HG03354 (cell line): ENCODE measurements around the gene SLC22A4.

Source experiments
- ATAC-seq: cut with Tn5 transposase; IDR thresholded peaks from one replicate; pipeline ENCODE4 v1.9.1; 2021; ENCODE audit warnings: mild to moderate bottlenecking; ENCODE audit not compliant: unreplicated experiment, poor library complexity, severe bottlenecking

Gene SLC22A4

DNA sequence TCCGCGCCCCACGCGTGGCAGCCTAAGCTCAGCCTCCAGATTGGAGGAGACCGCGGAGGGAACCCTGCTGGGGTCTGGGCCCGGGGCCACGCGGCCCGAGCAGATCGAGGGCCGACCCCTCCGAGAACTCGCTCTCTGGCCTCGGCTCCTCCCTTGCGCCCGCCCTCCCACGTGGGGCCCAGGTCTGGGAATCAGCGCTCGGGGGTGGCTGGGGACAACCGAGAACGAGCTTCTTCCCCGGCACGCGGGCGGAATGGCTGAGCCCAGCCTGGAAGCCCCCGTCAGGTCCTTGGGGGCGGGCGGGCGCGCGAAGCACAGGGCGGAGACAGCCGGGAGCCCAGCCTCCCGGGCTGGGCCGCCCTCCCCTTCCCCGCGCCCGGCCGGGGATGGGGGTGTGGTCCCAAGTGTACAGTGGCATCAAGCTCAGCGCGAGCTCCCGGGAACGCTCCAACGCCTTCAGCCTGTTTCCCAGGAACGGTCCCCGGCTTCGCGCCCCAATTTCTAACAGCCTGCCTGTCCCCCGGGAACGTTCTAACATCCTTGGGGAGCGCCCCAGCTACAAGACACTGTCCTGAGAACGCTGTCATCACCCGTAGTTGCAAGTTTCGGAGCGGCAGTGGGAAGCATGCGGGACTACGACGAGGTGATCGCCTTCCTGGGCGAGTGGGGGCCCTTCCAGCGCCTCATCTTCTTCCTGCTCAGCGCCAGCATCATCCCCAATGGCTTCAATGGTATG is at the start of gene SLC22A4:
TSS of gene SLC22A4 (plus strand) at position 403 of the 736 bp plus-strand sequence. CDS start at position 626, 223 bp downstream.
- peak; percentile 79 for ATAC-seq

DNA sequence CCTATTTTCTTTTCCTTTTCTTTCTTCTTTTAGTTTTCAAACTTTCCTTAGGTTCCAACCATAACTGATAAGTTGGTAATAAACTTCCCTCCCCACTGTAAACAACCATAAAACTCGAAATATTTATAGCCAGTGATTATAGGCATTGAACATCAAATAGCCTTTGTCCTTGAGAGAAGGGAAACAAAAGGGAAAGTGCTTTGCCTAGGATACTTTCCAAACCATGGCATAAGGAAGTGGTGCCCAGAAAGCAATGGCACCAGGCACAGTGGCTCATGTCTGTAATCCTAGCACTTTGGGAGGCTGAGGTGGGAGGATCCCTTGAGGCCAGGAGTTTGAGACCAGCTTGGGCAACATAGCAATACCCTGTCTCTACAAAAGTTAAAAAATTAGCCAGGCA is 48.6 kb upstream of the SLC22A4 start:
- no peak for ATAC-seq

DNA sequence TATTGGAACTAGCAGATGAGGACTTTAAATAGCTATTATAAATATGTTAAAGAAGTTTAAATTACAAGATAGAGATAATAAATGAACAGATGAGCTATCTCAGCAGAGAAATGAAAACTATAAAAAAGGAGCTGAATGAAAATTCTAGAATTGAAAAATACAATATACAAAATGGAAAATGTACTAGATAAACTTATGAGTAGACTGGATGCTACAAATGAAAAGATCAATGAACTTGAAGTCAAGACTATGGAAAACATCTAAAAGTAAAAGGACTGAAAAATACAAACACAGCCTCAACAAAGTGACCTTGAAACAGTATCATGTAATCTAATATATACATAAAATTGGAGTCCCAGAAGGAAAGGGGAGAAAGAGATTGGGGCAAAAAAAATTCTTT is 47.4 kb upstream of the SLC22A4 start:
- no peak for ATAC-seq

DNA sequence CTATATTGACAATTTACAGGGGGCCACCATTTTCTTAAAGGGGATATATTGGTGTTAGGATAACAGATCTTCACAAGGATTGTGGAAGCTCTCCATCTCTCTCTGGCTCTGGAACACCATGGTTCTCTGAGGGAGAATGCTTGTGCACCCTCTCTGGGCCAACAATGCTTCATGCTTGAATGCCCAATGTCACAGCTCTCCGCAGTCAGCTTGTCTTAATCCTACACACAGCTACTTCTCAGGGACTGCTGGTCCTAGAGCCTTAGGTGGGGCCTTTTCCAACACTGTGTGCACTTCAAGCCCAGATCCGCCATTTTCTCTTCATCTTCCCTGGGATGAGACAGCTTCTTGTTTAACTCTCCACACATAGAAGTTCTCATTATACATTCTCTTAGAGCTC is 43.6 kb upstream of the SLC22A4 start:
- ATAC-seq, result no peak

DNA sequence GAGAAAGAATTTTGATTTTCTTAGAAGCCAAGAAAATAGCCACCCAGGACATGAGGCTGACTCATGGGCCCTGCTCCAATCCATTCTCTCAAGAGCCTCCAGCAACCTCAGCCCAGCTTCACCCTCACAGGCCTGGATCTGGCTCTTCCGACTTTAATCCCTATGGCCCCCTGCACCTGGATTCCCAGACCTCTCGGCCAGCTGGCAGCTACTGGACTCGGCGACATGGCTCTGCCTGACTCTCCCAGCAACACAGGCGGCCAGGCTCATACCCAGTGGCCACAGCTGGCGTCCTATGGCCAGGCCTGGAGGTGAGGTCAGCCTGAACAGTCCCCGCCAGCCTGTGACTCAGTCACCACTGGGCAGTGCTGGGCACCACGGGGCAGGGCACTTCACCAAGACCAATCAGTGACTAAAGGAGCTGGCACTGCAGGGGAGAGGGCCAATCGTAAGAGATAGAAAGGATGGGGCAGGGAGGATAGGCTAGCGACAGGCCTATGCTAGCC is 42.9 kb upstream of the SLC22A4 start:
- no peak for ATAC-seq

DNA sequence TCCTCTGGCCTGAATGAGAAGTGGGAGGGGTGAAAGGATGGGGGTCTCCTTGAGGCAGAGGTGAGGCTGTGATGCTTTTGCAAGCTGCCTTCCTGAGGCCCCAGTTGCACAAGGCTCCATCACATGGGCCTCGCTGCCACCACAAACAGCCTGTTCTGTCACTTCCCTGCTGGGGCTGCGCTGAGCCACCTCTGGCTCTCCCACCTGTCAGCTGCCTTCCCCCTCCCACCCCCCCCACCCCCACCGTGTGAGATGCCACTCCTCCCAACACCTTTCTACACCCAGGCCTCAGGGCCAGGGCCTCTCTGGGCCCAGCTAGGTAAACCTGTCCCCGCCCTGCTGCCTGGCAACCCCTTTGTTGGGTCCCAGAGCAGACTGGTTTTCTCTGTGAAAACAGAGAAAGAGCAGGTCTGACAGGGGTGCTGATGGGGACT is 41.2 kb upstream of the SLC22A4 start:
- no peak for ATAC-seq

DNA sequence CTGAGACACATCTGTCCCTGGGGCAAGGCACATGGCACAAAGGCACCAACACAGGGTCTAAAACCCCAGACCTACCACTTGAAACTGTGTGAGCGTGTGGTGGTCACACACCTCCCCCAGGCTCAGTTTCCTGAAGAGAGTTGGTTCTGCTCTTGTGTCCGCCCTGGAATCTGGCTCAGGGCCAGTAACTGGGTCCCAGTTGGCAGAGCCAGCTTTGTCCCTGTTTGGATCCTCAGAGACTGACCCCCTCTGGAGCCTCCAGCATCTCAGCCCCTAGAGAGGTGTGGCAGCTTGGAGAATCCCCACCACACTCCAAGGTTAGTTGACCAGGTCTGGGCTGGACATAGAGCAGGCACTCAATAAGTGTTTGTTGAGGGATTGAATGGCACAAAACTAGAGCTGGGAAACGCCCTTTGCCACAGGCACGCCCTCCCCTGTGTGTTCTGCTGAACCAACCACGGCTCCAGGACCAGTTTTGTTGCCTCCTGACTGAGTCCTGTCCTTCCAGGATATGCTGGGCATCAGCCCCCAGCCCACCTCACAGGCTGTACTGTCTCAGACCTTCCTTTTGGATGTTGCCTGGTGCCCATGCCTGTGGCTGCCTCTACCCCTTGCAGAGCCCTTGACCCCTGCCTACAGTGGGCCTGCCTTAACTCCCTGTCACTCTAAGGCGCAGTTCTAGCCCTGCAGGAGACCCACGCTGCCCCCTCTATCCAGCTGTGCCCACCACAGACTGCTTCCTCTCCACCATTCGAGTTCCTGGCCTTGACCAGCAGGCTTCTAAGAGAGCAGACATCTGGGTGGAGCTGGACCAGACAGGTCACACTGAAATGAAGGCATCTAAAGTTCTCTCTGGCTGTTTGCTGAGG is 40.5 kb upstream of the SLC22A4 start:
- no peak for ATAC-seq

DNA sequence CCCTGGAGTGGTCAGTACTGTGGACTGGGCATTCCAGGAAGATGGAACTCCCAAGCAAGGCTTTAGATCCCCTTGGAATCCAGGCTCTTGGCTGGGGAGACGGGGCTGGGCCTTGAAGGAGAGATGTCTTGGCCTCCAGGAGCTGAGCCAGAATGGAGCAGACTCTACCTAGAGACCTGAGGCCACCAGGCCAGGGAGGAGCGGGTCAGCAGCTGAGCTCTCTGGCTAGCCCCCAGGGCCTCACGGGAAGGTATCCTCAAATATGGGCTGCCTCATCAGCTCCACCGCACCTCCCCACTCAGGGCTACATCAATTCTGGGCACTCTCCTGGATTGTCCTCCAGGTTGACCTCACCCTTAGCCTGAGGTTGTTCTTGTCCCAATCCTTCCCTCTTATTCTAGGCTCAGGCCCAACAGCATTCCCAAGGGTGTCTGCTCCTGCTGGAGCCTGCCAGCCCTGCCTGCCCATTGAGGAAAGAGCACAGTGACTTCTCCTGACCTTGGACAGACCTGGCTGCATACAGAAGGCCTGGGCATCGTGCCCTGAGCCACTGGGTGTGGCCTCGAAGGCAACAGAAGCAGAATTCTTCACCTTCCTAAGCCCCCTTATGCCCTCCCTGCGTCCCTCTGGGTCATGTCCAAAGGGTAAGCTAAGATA is 39.7 kb upstream of the SLC22A4 start:
- ATAC-seq, result no peak

DNA sequence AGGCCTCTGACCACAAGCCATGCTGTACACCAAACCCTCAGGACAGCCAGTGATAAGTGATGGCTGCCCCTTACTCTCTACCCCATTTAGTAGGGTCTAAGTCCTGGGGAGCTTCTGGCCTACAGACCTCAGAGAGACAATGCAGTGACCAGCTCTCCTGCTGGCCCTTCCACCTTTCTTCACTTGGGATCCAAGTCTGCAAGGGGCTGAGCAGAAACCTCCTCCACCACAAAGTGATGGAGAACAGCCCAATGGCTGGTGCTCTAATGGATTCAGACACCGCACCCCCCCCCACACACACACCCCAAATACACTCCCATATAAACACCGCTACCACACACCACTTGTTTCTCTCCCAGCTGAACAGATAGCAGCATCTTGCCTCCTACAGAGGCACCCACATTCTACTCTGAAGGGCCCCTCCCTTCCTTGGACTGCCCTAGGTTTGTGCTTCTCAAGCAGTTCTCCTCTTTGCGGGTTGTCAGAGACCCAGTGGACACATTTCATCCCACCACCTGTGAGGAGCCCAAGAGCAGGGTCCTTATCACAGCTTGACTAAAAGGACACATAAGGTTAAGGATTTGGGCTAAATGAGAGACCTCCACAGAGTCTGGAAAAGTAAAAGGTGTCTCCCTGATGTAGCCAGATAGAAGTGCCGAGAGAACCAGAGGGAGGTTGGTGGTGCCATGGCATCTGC is 38.0 kb upstream of the SLC22A4 start:
- no peak for ATAC-seq

DNA sequence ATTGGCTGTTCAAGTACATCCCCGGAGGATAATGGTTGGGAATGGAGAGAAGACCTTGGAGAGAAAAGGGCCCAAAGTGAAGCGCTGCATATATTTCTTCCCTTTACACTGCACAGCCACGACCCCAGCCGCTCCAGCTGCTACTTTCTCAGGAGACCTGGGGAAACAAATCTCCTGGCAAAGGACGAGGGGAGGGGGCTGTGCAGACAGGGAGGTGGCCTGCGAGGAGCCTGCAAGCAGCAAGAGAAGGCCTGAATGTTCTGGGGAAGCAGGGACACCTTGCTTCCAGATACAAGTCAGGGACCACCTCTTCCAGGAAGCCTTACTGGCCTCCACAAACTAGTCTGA is 37.4 kb upstream of the SLC22A4 start:
- ATAC-seq, result no peak

DNA sequence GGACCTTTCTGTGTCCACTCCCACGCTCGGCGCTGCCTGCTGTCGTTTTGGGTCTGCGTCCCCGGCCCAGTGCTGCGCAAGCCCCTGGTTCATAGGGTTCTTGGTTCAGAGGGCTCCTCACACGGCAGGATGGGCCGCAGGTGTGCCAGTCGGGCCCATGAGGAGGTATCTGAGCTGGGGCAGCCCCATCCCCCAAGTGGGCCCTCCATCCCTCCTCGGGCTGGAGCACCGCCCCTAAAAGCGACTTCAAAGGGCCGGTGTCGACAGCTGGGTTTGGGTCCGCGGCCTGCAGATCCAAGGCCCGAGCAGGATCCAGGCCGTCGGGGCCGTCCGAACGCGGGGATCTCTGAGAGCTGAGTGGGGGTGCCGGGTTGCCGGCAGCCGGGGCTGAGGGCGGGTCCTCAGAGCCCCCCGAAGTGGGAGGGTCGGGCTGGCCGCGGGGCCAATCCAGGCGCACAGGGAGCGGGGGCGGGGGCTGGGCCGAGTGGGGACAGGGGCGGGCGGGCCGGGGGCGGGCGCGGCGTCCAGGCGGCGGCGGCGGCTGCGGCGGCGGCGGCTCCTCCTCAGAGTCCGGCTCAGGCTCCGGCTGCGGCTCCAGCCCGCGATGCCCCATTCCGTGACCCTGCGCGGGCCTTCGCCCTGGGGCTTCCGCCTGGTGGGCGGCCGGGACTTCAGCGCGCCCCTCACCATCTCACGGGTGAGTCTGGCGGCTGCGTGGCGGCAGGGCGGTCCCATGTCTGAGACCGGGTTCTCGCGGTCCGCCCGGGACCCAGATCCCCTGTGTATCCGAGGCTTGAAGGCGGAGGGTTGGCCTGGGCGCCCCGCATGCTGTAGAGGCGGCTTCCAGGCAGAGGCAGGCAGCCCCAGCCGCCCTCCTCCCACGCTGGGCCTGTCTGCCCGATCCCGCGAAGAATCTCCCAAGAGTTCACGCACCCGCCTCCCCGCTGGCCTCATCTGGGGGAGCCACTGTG is 36.8 kb upstream of the SLC22A4 start, which contains the start of gene PDLIM4:
TSS of gene PDLIM4 (plus strand) at position 566 of the 971 bp plus-strand sequence. CDS start at position 605, 39 bp downstream.
- no peak for ATAC-seq

DNA sequence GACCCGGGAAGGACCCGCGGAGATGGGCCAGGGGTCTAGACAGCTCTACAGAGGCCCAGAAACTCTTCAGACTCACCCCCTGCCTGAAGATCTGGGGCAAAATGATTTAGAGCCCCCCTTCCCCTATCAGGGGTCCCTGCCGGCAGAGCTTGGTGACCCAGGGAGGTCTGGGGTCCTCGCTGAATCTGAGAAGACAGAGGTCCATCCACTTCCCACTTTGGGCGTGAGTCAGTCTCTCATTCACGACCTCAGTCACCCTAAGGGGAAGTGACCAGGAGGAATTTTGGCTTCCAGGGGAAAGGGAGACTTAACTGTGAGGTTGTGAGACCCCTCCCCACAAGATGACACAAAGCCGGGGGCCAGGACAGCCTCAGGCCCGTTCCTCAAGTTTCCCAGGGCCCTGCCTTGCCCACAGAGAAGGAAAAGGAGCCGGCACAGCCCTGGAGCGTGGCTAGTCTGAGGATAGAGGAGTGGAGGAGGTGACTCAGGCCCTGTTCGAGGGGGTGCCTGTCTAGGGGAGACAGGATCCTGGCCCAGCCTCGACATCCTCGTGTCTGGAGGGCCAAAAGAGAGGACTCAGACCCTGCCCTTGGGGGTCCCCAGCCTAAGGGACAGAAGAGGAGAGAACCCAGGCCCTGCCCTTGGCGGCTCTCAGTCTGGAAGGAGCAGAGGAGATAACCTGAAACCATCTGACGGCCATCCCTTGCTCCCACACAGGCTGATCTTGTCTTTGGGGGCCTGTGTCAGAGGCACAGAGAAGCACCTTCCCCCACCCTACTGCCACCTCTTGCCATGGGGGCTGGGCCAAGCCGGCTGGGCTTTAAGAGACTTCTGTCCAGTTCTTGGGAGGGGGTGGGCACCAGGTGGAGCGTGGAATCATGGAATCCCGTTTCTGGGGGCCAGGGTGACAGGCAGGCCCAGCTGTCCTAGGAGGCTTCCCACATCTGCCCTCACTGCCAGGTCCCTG is 35.8 kb upstream of the SLC22A4 start:
- ATAC-seq, result no peak

DNA sequence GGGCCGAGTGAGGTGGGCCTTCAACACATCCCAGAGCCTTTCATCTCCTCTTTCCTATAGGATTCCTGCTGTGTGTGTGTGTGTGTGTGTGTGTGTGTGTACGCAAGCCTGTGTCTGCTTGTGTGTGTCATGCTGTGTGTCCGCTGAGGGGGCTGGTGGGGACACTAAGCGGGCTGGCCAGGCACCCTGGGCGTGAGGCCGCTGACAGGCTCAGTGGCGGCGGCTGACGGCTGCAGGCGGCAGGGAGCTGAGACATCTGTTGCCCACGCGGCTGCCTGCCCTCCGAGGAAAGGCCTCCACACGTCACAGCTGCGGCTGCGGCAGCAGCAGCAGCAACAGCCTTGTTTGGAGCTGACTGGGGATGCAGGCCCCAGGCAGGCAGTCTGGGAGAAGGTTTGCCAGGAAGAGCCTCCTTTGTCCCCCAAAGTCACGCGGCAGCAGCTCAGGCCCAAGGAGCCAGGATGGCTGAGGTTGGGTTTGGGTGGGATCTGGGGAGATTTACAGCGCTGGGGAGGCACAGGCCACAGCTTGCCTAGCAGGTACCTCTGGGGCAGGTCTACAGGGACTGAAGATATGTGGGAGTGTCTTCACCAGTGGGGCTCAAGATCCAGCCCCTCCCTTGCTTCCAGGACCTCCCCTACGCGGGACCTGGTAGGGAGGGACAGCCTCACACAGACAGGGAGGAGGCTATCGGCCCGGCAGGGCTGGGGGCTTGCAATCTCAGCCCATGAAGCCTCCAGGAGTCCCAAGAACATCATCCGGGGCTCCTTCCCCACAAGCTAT is 34.9 kb upstream of the SLC22A4 start:
- no peak for ATAC-seq

DNA sequence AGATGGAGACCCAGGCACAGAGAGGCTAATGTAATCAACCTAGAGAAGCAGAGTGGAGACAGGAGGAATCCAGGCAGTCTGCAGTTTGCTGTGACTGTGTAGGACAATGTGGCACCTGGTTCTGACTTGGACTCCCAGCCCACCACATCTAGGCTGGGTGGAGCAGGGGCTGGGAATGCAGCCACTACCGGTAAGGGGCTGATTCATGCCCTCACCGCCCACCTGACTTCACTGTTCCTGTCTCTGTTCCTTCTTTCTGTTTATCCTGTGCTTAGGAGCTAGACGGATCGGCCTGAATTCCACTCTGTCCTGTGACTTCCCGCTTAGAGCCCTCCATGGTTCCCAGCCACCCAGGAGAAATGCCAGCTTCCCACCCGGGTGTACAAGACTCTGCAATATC is 34.1 kb upstream of the SLC22A4 start:
- no peak for ATAC-seq

DNA sequence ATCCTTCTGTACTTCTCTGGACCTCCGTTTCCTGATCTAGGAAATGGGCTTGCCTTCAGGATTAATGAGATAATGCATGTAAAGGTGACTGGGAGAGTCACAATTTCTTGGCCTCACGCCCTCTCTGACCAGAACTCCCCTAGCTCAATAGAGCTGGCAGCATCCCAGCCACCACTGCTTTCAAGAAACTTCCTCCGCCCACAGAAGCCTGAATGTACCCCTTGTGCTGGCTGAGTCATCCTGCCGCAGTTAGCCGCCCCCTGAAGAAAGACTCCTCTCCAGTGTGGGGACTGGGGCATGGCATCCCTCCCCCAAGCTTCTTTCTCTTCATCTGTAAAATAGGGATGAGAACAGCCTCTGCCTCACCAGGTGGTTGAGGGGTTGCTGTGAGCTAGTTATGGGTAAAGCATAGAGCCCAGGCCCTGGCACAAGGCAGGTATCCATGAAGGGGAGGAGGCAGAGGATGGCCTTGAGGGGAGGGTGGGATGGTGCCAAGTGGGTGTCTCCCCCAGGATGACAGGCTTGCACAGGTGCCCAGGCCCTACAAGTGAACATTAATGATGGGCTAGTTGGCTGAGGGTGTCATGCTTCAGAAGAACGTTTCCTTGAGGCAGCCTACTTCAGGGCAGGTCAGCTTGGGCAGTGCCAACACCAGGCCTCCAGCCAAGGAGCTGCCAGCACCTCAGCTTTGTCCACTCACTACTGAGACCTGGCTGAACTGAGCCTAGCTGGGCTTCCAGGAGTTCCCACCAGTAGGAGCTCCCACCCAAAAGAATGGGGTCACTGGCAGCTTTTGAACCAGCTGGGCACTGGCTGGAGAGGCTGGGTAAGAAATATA is 33.3 kb upstream of the SLC22A4 start:
- ATAC-seq, result peak; percentile 42
